Thyroid gland (tissue), 4 donors: ENCODE measurements around the gene CAPZA1.

Experiments used
- CTCF ChIP-seq, 6 experiments: fragments of 200-600 bp in 3 of 6; fragments of 450-650 bp in 3 of 6; sonication (generic) in 3 of 6; IDR thresholded peaks; one replicate each; pipeline ENCODE4 v1.5.1; 2016 to 2019; ENCODE audit warnings: antibody characterized with exemption in 6 of 6, mild to moderate bottlenecking in 2 of 6, inconsistent platforms in 1 of 6, moderate library complexity in 1 of 6
- POLR2A ChIP-seq, 2 donors: fragments of 450-650 bp; IDR thresholded peaks; one replicate each; pipeline ENCODE4 v1.6.1; 2017; ENCODE audit warnings: antibody characterized with exemption in 2 of 2, mild to moderate bottlenecking in 2 of 2, moderate library complexity in 1 of 2

- no peak for TF ChIP-seq CTCF (IDR thresholded peaks at IDR 0.05)
- TF ChIP-seq POLR2A (IDR thresholded peaks at IDR 0.05) = peak in 1 of 2 donors; percentile 73
Observed at GRCh38 chr1:112715264-112716053, 95.8 kb downstream of the CAPZA1 start, which contains the start of gene PPM1J.
